NCI-H748 treated with DMSO at 0.1 percent for 48 hours (cell line): ENCODE results near the gene SPP2.

Source experiments
- DNase-seq: peaks from one replicate; lab custom pipeline; 2025; lab: John Stamatoyannopoulos, UW

SPP2 gene

GRCh38 chr2:234038076-234038802, 12.3 kb upstream of the SPP2 start:
- DNase-seq, result no peak

- no peak for DNase-seq
These were observed 6.3 kb upstream of the SPP2 start for GRCh38 chr2:234044157-234044556.

GRCh38 chr2:234046521-234046920, 4.0 kb upstream of the SPP2 start:
- no peak for DNase-seq

GRCh38 chr2:234047361-234047760, 3.1 kb upstream of the SPP2 start:
- DNase-seq, result no peak

- DNase-seq, result no peak
These were observed 2.5 kb upstream of the SPP2 start for GRCh38 chr2:234048049-234048448.

- no peak for DNase-seq
These were observed 1.0 kb downstream of the SPP2 start for GRCh38 chr2:234051374-234052070.

DNA sequence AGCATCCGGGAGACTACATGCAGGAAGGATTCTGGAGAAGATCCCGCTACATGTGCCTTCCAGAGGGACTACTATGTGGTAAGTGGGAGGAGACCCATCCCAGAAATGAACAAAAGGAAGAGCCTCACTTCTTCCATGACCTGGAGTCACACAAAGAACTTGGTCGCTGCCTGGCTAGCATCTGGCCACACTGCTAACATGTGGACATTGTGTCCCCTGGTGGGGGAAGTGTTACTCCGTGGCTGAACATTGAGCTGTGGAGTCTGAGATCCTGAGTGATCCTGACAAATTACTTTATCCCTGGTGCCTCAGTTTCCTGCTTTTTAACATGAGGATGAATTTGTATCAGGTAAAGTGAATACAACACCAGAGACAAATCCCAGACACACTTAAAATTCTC, 8.4 kb downstream of the SPP2 start:
- no peak for DNase-seq

GRCh38 chr2:234060236-234060635, 9.7 kb downstream of the SPP2 start:
- DNase-seq, result peak; percentile 71

DNA sequence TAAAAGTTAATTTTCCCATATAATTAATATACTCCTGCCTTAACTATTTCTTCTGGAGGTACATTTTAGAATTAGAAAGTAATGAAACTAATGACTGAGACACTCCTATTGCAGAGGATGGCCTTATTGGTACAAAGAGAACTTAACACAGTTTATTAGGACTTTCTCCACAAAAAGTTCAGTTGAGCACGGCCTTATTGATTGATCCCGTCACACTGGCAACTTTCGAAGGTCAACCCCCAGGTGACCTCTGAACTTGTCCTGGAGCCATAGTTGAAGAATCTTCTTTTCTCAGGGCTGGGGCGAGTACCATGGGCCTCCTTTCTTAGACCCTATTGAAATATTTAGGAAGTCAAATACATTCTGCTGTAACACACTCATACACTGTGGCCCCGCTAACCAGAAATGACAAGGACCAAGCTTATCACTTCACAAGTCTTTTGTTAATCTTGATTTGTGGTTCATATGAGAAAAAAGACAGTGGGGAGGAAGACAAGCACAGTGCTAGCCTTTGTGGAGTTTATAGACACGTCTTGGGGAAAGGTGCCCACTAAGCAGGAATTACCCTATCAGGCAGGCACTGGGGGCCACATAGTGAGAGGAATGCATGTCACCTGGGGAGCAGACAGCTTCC, 11.2 kb downstream of the SPP2 start:
- no peak for DNase-seq

GRCh38 chr2:234066587-234066986, 16.1 kb downstream of the SPP2 start:
- no peak for DNase-seq

DNA sequence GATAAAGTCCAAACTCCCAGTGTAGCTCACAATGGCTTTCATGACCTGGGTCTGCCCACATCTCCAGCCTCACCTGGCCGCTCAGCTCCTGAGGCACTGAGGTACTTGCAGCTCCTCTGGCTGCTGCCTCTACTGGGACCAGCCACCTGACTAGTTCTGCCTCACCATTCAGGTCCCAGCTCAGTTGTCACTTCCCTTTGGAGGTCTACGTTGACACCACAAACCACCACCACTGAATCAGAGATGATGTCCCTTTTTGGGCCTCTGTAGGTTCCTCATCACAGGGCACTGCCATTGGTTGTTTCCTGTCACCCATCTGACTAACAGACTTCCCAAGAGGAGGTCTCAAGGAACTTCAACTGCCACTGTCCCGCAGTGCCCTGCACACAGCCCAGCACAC, 21.2 kb downstream of the SPP2 start:
- DNase-seq, result no peak

DNA sequence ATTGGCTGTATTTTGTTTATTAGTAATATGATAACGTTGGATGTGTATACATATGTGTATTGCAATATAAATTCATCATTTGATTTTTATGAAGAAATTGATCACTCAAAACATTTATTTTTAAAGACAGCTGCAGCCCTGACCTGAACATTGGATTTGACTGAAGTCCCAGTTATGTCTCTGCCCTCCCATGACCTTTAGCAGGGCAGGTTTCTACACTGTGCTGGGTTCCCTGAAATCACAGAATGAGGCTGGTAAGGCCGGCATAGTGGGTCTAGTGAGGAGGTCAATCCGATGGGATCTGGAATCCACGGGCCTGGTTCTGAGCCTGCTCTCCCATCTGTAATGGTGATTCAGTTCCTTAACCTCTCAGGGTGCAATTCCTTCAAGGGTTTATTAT, 22.0 kb downstream of the SPP2 start:
- DNase-seq, result no peak

DNA sequence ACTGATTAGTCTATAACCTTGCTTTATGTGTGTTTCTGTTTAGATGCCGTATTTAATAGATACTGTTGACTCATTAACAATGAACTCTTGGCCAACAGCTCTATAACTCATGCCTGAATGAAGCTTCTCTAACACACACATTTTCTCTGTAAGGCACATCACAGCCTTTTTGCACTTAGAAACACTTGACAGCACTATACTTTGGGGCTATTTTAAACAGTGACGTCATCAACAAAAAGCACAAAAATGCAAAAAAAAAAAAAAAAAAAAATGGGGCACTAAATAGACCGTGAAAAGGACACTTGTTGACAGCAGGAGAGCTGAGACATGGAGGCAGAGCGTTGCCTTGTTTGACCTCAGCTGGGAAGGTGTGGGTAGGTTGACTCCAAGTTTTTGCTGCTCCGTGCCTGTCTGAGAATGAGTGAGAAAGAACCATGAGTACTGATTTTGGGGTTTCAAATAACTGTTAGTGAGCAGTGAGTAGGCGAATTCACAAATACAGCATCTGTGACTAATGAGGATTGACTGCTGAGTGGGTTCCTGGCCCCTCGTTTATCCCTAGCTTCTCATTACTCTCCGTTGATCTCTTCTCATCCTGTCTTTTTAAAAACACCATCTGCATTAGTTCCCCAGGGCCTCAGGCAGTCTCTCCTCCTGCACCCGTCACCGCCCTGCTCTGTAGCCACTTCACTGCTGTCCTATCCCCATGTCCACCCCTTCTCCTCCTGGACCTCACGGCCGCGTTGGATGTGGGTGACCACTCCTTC, 24.4 kb downstream of the SPP2 start:
- no peak for DNase-seq

DNA sequence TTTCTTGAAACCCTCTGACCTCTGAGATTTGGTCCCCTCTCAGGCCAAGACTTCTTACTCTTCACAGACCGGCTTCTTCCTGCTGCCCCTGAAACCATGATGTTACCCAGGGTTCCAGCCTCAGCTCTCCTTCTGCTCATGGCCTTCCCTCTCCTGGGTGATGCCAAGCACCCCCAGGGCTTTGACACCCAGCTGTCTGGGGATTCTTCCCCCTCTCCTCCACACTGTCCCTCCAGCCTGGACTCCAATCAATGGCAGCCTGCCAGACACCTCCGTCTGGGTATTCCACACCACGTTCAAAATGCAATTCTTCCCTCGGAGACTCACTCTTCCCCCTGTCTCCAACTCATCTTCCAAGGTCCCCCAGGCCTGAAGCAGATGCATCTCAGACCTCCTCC, 25.0 kb downstream of the SPP2 start:
- DNase-seq, result no peak

DNA sequence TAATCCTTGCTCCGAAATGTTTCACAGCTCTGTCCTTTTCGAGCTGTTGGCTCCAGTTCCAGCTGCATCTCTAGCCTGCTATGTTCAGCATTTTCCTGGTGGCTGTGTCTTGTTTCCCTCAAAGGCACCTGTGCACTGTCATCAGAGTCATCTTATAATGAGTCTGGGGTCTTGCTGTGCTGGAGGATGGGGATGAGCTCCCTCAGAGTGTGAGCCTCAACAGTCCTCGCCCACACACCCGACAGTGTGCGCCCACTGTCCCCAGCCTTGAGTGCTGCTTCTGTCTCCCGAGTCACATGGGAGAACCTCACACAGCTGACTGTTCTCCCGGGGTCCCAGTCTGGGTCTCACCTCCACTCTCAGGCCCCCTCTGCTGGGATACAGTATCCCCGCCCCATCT, 25.4 kb downstream of the SPP2 start:
- DNase-seq, result no peak

DNA sequence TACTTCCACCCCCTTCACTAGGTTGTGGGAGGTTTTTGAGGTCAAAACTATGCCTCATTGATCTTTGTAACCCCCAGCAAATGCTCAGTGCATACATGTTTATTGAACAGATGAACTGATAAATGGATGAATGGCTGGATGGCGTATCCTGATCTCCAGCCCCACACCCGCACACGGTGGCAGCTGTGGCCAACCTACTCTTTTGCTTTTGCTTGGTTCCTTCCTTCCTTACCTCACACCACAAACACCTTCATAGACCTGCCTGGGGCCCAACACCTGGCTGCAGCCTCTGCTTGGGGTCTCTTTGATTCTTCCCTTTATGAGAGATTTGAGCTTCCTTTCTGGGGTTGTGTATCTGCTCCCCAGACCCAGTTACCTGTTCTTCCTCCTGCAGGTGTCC, 25.9 kb downstream of the SPP2 start:
- no peak for DNase-seq

GRCh38 chr2:234078129-234078528, 27.6 kb downstream of the SPP2 start:
- no peak for DNase-seq

DNA sequence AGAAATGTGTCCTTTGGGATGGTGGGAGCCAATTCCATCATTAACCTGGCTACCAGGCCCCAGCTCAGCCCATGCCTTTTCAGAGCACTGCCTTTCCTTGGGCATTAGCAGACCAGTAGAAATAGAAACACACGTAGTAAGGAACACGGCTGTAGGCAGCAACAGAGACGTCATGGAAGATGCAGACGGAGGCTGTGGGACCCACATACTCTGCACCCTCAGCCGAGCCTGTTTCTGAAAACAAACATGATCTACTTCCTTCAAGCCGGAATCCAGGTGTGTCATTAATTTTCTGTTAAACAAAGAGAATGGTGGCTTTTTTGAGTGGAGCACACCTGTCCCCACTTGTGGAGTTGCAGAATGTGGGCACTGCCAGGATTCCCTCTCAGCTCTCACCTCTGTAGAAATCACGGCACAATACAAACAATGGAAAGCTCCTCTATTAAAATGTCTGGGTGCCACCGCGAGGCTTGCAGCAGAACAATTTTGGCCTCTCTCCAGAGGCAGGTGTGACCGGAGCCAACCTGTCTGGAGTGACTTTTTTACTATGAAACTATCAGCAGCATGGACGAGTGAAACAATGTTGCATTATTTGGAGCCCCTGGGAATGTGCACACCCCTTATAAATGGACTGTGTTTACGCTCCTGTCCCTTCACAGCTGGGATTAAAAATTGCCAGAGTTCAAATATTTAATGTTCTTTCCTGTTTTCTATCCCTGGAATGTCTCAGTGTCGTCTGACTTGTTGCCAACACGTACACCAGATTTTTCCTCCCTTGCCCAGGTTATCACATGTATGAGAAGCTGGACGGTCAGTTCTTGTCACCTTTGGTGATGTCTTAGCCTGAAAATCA, 31.7 kb downstream of the SPP2 start:
- DNase-seq, result peak; percentile 87

DNA sequence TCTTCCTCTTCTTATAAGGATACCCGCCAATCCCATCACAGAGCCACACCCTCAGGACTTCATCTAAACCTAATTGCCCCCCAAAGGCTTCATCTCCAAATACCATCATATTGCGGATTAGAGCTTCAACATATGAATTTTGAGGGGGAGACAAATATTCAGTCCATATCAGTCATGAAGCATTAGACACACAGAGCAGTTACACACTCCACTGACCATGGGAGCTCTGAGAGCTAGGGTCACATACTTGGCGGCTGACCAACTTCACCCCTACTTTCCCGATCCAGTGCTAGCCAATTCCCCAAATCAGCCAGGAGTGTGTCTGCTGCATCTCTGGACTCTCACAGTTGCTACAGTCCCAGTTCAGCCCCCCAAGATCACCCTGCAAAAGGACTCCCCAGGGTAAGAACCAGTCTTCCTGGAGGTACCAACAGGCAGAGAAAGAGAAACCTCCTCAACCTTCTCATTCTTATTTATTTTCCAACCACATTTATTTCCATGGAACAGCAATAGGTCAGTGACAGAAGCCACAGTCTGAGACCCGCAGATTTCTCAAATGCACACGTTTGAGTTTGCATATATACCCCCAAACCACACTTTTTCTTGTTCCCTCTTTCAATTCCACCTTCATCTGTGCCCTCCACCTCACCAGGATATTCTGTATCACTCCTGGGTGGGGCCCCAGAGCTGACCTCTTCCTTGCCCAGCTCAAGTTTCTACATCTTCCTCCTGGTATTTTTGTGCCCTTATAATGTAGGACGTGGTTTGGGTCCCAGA, 33.3 kb downstream of the SPP2 start:
- no peak for DNase-seq

GRCh38 chr2:234091432-234091879, 41.0 kb downstream of the SPP2 start:
- DNase-seq, result peak; percentile 75

GRCh38 chr2:234091883-234092282, 41.4 kb downstream of the SPP2 start:
- no peak for DNase-seq
